B cell (primary cell): ENCODE measurements around the gene PRKCA. TPM values are rescaled to one million over a fixed set of nuclear protein-coding genes. Genes with fewer than 3 reads are reported as not detected.

ENCODE experiments used
- ATAC-seq: fragments of 200-7000 bp; cut with Tn5 transposase; one replicate; pipeline ENCODE4 v1.10.0; 2021; ENCODE audit warnings: low read depth, mild to moderate bottlenecking, moderate number of reproducible peaks, moderate library complexity
- CTCF ChIA-PET: fragments of 350-600 bp; sonication (Branson Sonifier 250); formaldehyde crosslinking; loops from one replicate; lab custom pipeline; 2021; ENCODE audit warnings: antibody characterized with exemption, inconsistent platforms; lab: Charles Lee
- POLR2A ChIA-PET: fragments of 350-600 bp; sonication (Branson Sonifier 250); formaldehyde crosslinking; loops from one replicate; lab custom pipeline; 2021; ENCODE audit warnings: antibody characterized with exemption; lab: Charles Lee
- DNase-seq: peaks from one replicate; pipeline ENCODE4 v3.0.0; 2013
- H2AFZ ChIP-seq: 2 replicates; pipeline ENCODE4 v1.6.1; 2012; ENCODE audit warnings: mild to moderate bottlenecking, low read depth, low read length; ENCODE audit not compliant: insufficient read depth, poor library complexity, severe bottlenecking
- H3K27ac ChIP-seq, 2 donors: 1 replicate in 1 of 2; 2 replicates in 1 of 2; pipeline ENCODE4 v1.5.1; 2012 to 2013; ENCODE audit warnings: low read length in 2 of 2, mild to moderate bottlenecking in 2 of 2, moderate library complexity in 1 of 2
- H3K27me3 ChIP-seq, 4 experiments: fragments of 200-600 bp in 1 of 4; sonication (generic) in 1 of 4; replicated peaks in 1 of 4; 1 replicate in 2 of 4; 2 replicates in 2 of 4; pipeline versions ENCODE4 v1.6.1 to v1.7.0; 2013 to 2016; ENCODE audit warnings: low read length in 3 of 4, mild to moderate bottlenecking in 2 of 4, mixed read lengths in 1 of 4, moderate library complexity in 1 of 4; ENCODE audit not compliant: insufficient read depth in 4 of 4, control insufficient read depth in 3 of 4; ENCODE audit errors: control extremely low read depth in 1 of 4
- H3K36me3 ChIP-seq, 2 experiments: replicated peaks in 1 of 2; 1 replicate in 1 of 2; 2 replicates in 1 of 2; pipeline versions ENCODE4 v1.6.1 to v1.7.1; 2013; ENCODE audit warnings: low read length in 1 of 2; ENCODE audit not compliant: insufficient read depth in 2 of 2, control insufficient read depth in 1 of 2; ENCODE audit errors: control extremely low read depth in 1 of 2, extremely low read depth in 1 of 2
- H3K4me1 ChIP-seq, 2 donors: fragments of 200-600 bp in 1 of 2; sonication (generic) in 1 of 2; 1 replicate in 1 of 2; 2 replicates in 1 of 2; pipeline versions ENCODE4 v1.5.1 to v1.6.1; 2013 to 2017; ENCODE audit warnings: low read length in 2 of 2; ENCODE audit not compliant: control insufficient read depth in 2 of 2, insufficient read depth in 2 of 2
- H3K4me2 ChIP-seq: replicated peaks from 2 replicates; pipeline ENCODE3; 2012; ENCODE audit warnings: mild to moderate bottlenecking, low read depth, low read length; ENCODE audit not compliant: poor library complexity, severe bottlenecking
- H3K4me3 ChIP-seq, 5 experiments: fragments of 200-600 bp in 1 of 5; sonication (generic) in 1 of 5; 1 replicate in 3 of 5; 2 replicates in 2 of 5; pipeline versions ENCODE4 v1.5.1 to v1.7.0; 2011 to 2016; ENCODE audit warnings: low read length in 4 of 5, mild to moderate bottlenecking in 4 of 5, low read depth in 2 of 5, control low read depth in 1 of 5, moderate library complexity in 1 of 5; ENCODE audit not compliant: insufficient read depth in 1 of 5; ENCODE audit errors: control extremely low read depth in 1 of 5, extremely low read depth in 1 of 5
- H3K79me2 ChIP-seq: fragments of 200-600 bp; sonication (generic); one replicate; pipeline ENCODE4 v1.6.0; 2016; ENCODE audit warnings: low read length; ENCODE audit not compliant: control insufficient read depth, insufficient read depth
- H3K9ac ChIP-seq: fragments of 200-600 bp; sonication (generic); 2 replicates; pipeline ENCODE4 v1.6.1; 2017; ENCODE audit warnings: mild to moderate bottlenecking, low read length, moderate library complexity
- H3K9me3 ChIP-seq, 3 donors: one replicate each; pipeline versions ENCODE4 v1.6.1 to v1.7.1; 2013; ENCODE audit warnings: low read length in 2 of 3; ENCODE audit not compliant: control insufficient read depth in 2 of 3, insufficient read depth in 1 of 3; ENCODE audit errors: control extremely low read depth in 1 of 3
- H4K20me1 ChIP-seq: 2 replicates; pipeline ENCODE4 v1.6.0; 2012; ENCODE audit warnings: mild to moderate bottlenecking, low read length; ENCODE audit not compliant: insufficient read depth, control insufficient read depth, poor library complexity, severe bottlenecking
- H3K27ac Mint-ChIP-seq: one replicate; pipeline ENCODE4 v1.8.0; 2021; ENCODE audit warnings: mixed read lengths
- H3K27me3 Mint-ChIP-seq: one replicate; pipeline ENCODE4 v1.8.0; 2021; ENCODE audit warnings: mixed read lengths
- H3K4me1 Mint-ChIP-seq: one replicate; pipeline ENCODE4 v1.8.0; 2021; ENCODE audit warnings: mixed read lengths
- H3K4me3 Mint-ChIP-seq: one replicate; pipeline ENCODE4 v1.8.0; 2021; ENCODE audit warnings: mixed read lengths
- H3K9me3 Mint-ChIP-seq: one replicate; pipeline ENCODE4 v1.8.0; 2022; ENCODE audit warnings: mixed read lengths; ENCODE audit not compliant: insufficient read depth
- CTCF ChIP-seq: fragments of 200-600 bp; IDR thresholded peaks from one replicate; pipeline ENCODE4 v1.8.0; 2022; ENCODE audit warnings: antibody characterized with exemption, mild to moderate bottlenecking
- EZH2 ChIP-seq: IDR thresholded peaks from 2 replicates; pipeline ENCODE4 v1.6.1; 2012; ENCODE audit warnings: borderline replicate concordance, low read depth, mild to moderate bottlenecking, moderate library complexity, low read length; ENCODE audit not compliant: insufficient read depth, poor library complexity, severe bottlenecking
- WGBS: methylation state at CpG from one replicate; pipeline ENCODE4 v1.1.5; 2013; ENCODE audit warnings: missing lambda C conversion rate; ENCODE audit not compliant: insufficient coverage; 5-methylcytosine and 5-hydroxymethylcytosine counted together
- intact Hi-C: fragments of 100-400 bp; cut with micrococcal nuclease; formaldehyde crosslinking; loops from one replicate; pipeline ENCODE4 v1.10.0; 2022
- polyA plus RNA-seq: library from polyadenylated mRNA; depleted of rRNA; stranded (reverse); fragments of >200 nt; gene quantifications from 2 replicates; pipeline ENCODE4 v1.2.3, GENCODE V29; 2012
- total RNA-seq, 2 donors: library from RNA; stranded (reverse); fragments of 120-200 nt in 1 of 2; gene quantifications; 1 replicate in 1 of 2; 2 replicates in 1 of 2; pipeline versions ENCODE4 v1.2.3 to v1.2.4, GENCODE V29; 2013 to 2022

Gene PRKCA
- total and polyA plus RNA-seq, 2 donors (not counting 1 experiment from before 2014, with no cell fraction given): 0.33 to 7.7 TPM

GRCh38 chr17:66635386-66636045 is 333.1 kb downstream of the PRKCA start:
- Histone ChIP-seq H3K9ac (no peak overlapping the region), H3K27ac (no peak overlapping the region), H3K9me3 (no peaks in the 10 kb centered on the region), H3K4me3 (no peak overlapping the region), H3K36me3 (no peaks in the 10 kb centered on the region), H3K79me2 (no peaks in the 10 kb centered on the region), H3K27me3 (no peaks in the 10 kb centered on the region), H3K4me1 (no peaks in the 10 kb centered on the region), H4K20me1 (no peaks in the 10 kb centered on the region), H2AFZ (no peak overlapping the region), H3K4me2 (no peak overlapping the region)
- no CpG with 5 or more reads among the region's 7 CpGs for WGBS
- no peaks in the 10 kb centered on the region for H3K9me3 Mint-ChIP-seq
- DNase-seq (no peak), ATAC-seq (no peak)
- H3K27ac Mint-ChIP-seq: no peak overlapping the region
- no peaks in the 10 kb centered on the region for H3K4me1 Mint-ChIP-seq
- H3K27me3 Mint-ChIP-seq: no peaks in the 10 kb centered on the region
- ChIA-PET CTCF (no interaction called here), POLR2A (no interaction called here)
- intact Hi-C loops: no loop called here
- H3K4me3 Mint-ChIP-seq: no peak overlapping the region
- no peak for TF ChIP-seq CTCF
- no peak for TF ChIP-seq EZH2

DNA sequence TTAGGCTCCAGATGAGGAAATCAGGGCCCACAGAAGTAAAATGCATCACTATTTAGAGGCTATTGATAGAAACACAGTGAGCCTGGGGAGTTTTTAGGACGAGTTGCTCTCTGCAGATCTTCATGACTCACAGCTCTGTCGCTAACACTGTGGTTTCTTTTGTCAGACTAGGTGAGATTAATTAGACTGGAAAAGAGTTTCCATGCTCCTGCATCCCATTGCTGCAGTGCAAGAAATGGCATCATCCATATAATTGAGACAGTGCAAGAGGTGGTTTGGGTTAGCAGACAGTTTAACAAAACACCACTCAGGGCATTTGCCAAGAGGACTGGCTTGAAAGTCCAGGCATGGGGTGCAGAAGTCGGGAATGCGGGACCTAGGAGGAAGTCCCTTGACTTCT is 333.7 kb downstream of the PRKCA start:
- no peak for ATAC-seq
- Histone ChIP-seq H3K79me2 (no peaks in the 10 kb centered on the region), H4K20me1 (no peaks in the 10 kb centered on the region), H3K36me3 (no peaks in the 10 kb centered on the region), H3K4me1 (no peaks in the 10 kb centered on the region), H3K9ac (no peak overlapping the region), H3K27ac (no peak overlapping the region), H3K9me3 (no peaks in the 10 kb centered on the region), H3K27me3 (no peaks in the 10 kb centered on the region), H3K4me2 (no peak overlapping the region), H2AFZ (no peak overlapping the region), H3K4me3 (no peak overlapping the region)
- intact Hi-C loops: no loop called here
- no peaks in the 10 kb centered on the region for H3K4me1 Mint-ChIP-seq
- no peaks in the 10 kb centered on the region for H3K27me3 Mint-ChIP-seq
- 81% methylated on average over 4 of the region's 4 CpGs for WGBS
- H3K27ac Mint-ChIP-seq: no peak overlapping the region
- ChIA-PET CTCF (no interaction called here), POLR2A (no interaction called here)
- no peak for DNase-seq
- no peak for TF ChIP-seq EZH2
- TF ChIP-seq CTCF: no peak
- no peaks in the 10 kb centered on the region for H3K9me3 Mint-ChIP-seq
- H3K4me3 Mint-ChIP-seq: no peak overlapping the region
